Ammon's horn (tissue), 1 donor: Measurements from ENCODE around the gene DPP7.

Experiments
- DNase-seq: peaks from one replicate; pipeline ENCODE4 v3.0.0-alpha.2; 2016; ENCODE audit warnings: low spot score

Gene DPP7

GRCh38 chr9:137114613-137115393, at the start of gene DPP7:
Gene DPP7 (minus strand): TSS chr9:137114733. CDS start chr9:137114713, 20 bp downstream.
- DNase-seq: peak; percentile 85

DNA sequence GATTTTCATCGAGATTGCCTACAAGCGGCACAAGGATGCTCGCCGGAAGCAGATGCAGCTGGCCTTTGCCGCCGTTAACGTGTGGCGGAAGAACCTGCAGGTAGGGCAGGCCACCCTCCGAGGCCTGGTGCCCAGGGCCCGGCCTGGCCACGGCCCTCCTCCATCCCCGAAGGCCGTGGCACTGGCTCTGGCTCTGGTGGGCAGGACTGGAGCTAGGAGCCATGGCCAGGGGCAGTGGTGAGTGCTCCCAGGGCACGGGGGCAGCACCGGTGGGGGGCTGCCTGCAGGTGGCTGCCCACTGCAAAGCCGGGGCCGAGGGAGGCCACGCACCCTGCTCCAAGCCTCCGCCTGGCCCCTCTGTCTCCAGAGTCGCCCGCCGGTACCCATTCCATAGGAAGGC, 49.3 kb upstream of the DPP7 start:
- no peak for DNase-seq

DNA sequence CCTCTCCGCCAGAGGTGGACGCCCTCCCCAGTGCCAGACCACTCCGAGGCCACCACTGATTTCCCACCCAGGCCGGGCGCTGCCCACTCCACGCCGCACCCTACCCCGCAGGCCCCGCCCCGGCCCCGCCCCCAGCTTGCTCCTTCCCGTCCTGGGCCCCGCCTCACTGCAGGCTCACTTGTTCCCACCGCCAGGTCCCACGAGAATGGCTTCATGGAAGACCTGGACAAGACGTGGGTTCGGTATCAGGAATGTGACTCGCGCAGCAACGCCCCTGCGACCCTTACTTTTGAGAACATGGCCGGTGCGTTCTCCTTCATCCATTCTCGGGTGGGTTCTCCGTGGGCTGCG, 48.8 kb upstream of the DPP7 start:
- no peak for DNase-seq

GRCh38 chr9:137162505-137163364, 48.2 kb upstream of the DPP7 start:
- no peak for DNase-seq

DNA sequence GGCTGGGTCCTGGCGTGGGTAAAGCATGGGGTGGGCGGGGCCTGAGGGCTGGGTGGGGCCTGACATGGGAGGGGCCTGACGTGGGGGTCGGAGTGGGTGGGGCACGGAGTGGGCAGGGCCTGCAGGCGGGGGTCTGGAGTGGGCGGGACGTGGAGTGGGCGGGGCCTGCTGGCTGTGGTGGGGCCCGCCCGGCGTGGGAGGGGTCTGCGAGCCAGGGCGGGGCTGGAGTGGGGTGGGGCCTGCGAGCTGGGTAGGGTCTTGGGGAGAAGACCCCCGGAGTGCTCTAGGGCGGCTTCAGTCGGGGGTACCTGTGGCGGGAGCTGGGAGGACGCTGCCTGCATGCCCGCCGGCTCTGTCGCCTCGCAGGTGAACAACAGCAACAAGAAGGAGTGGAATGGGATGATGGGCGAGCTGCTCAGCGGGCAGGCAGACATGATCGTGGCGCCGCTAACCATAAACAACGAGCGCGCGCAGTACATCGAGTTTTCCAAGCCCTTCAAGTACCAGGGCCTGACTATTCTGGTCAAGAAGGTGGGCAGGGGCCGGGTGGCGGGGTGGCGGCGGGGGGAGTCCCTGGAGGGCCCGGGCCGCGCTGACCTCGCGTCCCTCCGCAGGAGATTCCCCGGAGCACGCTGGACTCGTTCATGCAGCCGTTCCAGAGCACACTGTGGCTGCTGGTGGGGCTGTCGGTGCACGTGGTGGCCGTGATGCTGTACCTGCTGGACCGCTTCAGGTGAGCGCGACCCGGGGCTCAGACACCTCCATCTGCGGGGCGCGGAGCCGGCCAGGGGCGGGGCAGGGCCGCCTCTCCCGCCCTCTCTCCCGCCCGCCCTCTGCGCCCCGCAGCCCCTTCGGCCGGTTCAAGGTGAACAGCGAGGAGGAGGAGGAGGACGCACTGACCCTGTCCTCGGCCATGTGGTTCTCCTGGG, 47.3 kb upstream of the DPP7 start:
- no peak for DNase-seq

DNA sequence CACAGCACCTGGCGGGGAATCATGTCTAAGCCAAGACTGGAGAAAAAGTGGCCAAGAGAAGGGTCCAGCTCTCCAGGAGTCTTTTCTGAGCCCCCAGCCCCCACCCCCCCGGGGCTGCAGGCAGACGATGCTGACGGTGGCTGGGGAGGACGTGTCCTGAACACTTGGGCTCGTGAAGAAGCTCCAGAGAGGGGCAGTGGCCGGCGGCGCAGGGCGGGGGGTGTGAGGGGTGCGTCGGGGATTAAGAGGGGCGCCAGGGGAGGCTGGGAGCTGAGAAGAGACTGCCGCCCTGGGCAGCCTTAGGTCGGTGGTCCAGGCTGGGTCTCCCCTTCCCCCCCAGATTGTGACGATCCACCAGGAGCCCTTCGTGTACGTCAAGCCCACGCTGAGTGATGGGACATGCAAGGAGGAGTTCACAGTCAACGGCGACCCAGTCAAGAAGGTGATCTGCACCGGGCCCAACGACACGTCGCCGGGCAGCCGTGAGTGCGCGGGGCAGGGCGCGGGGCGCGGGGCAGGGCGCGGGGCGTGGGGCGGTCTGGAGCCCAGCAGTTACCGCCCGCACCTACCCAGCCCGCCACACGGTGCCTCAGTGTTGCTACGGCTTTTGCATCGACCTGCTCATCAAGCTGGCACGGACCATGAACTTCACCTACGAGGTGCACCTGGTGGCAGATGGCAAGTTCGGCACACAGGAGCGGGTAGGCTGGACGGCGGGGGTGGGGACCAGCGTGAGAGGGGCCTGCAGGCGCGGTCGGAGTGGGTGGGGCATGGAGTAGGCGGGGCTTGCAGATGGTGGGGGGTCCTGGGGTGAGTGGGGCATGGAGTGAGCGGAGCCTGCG, 46.4 kb upstream of the DPP7 start:
- DNase-seq: no peak

- DNase-seq: no peak
Observed at GRCh38 chr9:137160054-137160425, 45.5 kb upstream of the DPP7 start.

- DNase-seq: no peak
Observed at GRCh38 chr9:137159105-137160053, 44.8 kb upstream of the DPP7 start.

GRCh38 chr9:137158625-137159024, 44.1 kb upstream of the DPP7 start:
- DNase-seq: no peak

DNA sequence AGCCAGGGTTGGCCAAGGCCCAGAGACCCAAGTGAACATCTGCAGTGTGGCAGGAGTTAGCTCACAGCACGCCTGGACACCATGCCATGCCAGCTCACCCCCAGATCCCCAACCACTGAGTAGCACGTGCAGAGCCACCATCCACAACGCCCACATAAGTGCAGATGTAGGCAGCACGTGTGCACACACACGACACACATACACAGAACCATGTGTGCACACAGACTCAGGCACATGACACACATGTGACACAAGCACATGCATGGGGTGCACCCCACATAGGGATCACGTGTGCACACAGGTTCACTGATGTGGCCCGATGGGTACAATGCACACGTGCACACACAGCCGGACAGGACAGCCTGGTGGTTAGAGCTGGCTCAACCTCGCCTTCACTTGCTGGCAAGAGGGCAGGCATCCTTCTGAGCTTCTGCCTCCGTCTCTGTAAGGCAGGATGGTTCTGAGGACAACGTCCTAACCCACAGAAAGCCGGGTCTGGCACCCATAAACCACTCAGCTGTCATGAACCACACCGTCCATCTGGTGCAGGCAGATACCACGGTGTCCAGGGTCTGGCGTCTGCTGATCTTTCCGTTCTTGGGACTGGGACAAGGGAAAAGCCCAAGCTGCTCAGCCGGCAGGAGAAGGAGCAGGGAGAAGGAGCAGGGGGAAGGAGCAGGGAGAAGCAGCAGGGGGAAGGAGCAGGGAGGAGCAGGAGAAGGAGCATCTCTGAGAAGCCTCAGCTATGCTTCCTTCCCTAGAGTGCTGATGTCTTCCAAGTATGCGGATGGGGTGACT, 43.3 kb upstream of the DPP7 start:
- no peak for DNase-seq

DNA sequence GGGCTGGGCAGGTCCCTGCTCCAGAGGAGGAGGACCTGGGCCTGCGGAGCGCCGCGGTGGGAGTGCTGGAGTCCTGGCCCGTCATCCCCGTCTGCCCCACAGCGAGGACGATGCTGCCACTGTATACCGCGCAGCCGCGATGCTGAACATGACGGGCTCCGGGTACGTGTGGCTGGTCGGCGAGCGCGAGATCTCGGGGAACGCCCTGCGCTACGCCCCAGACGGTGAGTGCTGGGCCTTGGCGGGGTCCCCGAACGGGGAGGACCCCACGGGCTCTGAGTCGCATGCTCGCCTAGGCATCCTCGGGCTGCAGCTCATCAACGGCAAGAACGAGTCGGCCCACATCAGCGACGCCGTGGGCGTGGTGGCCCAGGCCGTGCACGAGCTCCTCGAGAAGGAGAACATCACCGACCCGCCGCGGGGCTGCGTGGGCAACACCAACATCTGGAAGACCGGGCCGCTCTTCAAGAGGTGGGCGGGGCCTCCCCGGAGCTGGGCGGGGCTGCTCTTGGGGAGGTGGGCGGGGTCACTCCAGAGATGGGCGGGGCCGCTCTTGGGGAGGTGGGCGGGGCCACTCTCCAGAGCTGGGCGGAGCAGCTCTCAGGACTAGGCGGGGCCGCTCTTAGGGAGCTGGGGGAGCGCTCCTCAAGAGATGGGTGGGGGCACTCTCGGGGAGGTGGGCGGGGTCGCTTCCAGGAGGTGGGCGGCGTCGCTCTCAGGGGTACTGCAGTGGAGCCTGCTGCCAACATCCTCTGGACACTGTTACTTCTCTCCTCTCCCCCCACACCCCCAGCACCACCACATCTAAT, 42.2 kb upstream of the DPP7 start:
- DNase-seq: no peak

- no peak for DNase-seq
Observed at GRCh38 chr9:137152844-137153405, 38.4 kb upstream of the DPP7 start.

GRCh38 chr9:137150617-137151457, 36.3 kb upstream of the DPP7 start:
- DNase-seq: no peak

DNA sequence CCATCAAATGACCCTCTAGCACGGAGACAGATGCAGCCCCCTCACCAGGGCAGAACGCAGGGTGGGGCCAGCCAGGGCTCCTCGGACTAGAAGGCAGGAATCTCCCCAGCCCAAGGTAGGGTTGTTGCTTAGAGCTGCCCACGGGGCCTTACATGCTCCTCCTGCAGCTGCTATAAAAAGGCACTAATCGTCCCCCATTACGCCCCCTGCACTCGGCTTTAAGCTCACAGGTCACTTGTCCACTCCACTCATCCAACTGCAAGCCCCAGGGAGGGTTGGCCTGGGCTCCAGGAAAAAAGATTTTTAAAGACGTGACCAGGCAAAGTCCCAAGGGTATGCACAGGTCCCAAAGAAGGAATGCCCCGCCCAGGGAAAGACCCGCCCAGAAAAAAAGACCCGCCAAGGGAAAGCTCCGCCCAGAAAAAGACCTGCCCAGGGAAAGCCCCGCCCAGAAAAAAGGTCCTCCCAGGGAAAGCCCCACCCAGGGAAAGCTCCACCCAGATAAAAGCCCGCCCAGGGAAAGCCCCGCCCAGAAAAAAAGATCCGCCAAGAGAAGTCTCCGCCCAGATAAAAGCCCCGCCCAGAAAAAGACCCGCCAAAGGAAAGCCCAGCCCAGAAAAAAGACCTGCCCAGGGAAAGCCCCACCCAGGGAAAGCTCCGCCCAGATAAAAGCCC, 35.5 kb upstream of the DPP7 start:
- no peak for DNase-seq

GRCh38 chr9:137149363-137149762, 34.8 kb upstream of the DPP7 start:
- DNase-seq: no peak

DNA sequence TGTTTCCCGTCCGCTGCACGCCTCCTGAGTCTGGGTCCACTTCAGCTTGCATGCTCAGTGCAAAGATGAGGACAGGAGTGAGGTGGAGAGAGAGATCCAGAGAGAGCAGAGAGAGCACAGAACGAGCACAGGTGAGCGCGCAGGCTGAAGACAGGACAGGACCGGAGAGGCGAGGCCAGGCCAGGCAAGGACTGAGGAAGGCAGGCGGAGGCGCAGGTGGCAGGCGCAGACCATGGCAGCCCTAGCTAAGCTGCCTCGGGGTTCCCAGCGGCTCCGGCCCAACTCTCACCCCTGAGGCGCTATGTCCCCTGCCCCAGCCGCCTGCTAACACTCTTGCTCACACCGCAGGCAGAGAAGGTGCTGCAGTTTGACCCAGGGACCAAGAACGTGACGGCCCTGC, 34.1 kb upstream of the DPP7 start:
- no peak for DNase-seq

- no peak for DNase-seq
Observed at GRCh38 chr9:137148242-137148641, 33.7 kb upstream of the DPP7 start.
